ENCODE data around the gene PGLYRP1.

DNA sequence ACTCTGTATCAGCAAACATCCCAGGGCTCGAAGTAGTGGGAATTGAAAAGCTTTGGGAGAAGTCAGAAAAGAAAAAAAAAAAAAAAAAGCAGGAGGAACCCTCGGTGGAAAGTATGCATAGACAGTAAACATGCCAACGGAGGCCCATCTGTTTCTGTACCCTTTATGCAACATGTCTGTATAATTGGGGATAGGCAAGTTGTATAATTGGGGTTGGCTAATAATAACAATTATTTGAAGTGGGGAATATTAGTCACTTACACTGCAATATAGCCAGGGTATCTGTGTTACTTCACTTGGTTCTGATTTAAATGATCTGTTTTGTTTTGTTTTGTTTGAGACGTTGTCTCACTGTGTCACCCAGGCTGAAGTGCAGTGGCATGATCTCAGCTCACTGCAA is 30.0 kb upstream of the PGLYRP1 start:
- TF ChIP-seq, protein P1, sequence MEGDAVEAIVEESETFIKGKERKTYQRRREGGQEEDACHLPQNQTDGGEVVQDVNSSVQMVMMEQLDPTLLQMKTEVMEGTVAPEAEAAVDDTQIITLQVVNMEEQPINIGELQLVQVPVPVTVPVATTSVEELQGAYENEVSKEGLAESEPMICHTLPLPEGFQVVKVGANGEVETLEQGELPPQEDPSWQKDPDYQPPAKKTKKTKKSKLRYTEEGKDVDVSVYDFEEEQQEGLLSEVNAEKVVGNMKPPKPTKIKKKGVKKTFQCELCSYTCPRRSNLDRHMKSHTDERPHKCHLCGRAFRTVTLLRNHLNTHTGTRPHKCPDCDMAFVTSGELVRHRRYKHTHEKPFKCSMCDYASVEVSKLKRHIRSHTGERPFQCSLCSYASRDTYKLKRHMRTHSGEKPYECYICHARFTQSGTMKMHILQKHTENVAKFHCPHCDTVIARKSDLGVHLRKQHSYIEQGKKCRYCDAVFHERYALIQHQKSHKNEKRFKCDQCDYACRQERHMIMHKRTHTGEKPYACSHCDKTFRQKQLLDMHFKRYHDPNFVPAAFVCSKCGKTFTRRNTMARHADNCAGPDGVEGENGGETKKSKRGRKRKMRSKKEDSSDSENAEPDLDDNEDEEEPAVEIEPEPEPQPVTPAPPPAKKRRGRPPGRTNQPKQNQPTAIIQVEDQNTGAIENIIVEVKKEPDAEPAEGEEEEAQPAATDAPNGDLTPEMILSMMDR (IDR thresholded peaks at IDR 0.05; ENCODE audit: low read depth, low read length), result no peak
- no peak for TF ChIP-seq EZH2phosphoT487 (IDR thresholded peaks at IDR 0.05; ENCODE audit: low read depth)
